Measurements from ENCODE around the gene ARSI. TPM values are rescaled to one million over a fixed set of nuclear protein-coding genes. Genes with fewer than 3 reads are reported as not detected.

Gene ARSI
- total and polyA plus RNA-seq, 2 donors (not counting 3 experiments of a cell fraction or from before 2014, with no cell fraction given): 0.17 to 0.20 TPM

- Histone ChIP-seq H3K4me1 (ENCODE audit: control insufficient read depth, extremely low read depth, insufficient read depth, low read length) (no peaks in the 10 kb centered on the region), H3K79me2 (ENCODE audit: control insufficient read depth, insufficient read depth, low read length) (no peaks in the 10 kb centered on the region), H4K20me1 (replicated peaks; ENCODE audit: control insufficient read depth, extremely low read depth, insufficient read depth, low read length) (no peaks in the 10 kb centered on the region), H3K9ac (replicated peaks; ENCODE audit: extremely low read depth, insufficient read depth, low read length) (no peak overlapping the region), H2AFZ (ENCODE audit: low read depth, low read length) (no peak overlapping the region), H3K4me2 (ENCODE audit: insufficient read depth, low read length) (no peak overlapping the region), H3K9me1 (replicated peaks; ENCODE audit: control insufficient read depth, extremely low read depth, insufficient read depth, low read length) (no peaks in the 10 kb centered on the region), H3K4me3 (replicated peaks in 1 of 3; ENCODE audit: insufficient read depth in 1 of 3, low read depth in 1 of 3, low read length in 3 of 3) (no peak overlapping the region), H3K27ac (ENCODE audit: insufficient read depth, low read depth, low read length) (no peak overlapping the region), H3K36me3 (ENCODE audit: control insufficient read depth in 2 of 2, extremely low read depth in 1 of 2, insufficient read depth in 2 of 2, low read length in 2 of 2) (no peaks in the 10 kb centered on the region), H3K27me3 (ENCODE audit: control insufficient read depth in 2 of 2, insufficient read depth in 2 of 2, low read length in 2 of 2) (peaks cover 33 to 41% of the 10 kb centered on the region in 2 experiments), H3K9me3 (replicated peaks; ENCODE audit: control insufficient read depth, insufficient read depth, low read length) (no peaks in the 10 kb centered on the region)
- dilution Hi-C loops (cut with MboI; ENCODE audit: extremely low pct_ligation_motif_present, low sequenced_read_pairs): no loop called here
- ChIA-PET POLR2A (interaction anchor here (0.6 kb wide), 1 partner anchor 13 kb away, joined by 5 read pairs; no protein-coding TSS in a partner anchor), CTCF (interaction anchor here (0.9 to 1.0 kb wide), 2 partner anchors 10 to 46 kb away, joined by 3 to 5 read pairs; no protein-coding TSS in a partner anchor)
- FAIRE-seq (no peak), DNase-seq (ENCODE audit: low read depth, low spot score) (no peak)
- no TSS peak for BruUV-seq (replicated peaks)
- TF ChIP-seq FOS (IDR thresholded peaks at IDR 0.05; ENCODE audit: borderline replicate concordance, insufficient read depth, low read length) (no peak), CTCF (IDR thresholded peaks at IDR 0.05; ENCODE audit: extremely low read depth in 1 of 2, insufficient read depth in 1 of 2, low read depth in 1 of 2, low read length in 2 of 2) (no peak), POLR2AphosphoS5 (IDR thresholded peaks at IDR 0.05; ENCODE audit: insufficient read depth, low read depth, low read length) (no peak), MAX (IDR thresholded peaks at IDR 0.05; ENCODE audit: insufficient read depth, insufficient read length) (no peak), POLR2A (IDR thresholded peaks at IDR 0.05; ENCODE audit: low read depth, low read length) (no peak), JUN (IDR thresholded peaks at IDR 0.05; ENCODE audit: borderline replicate concordance, insufficient read depth, insufficient read length, low read depth) (no peak), GATA2 (IDR thresholded peaks at IDR 0.05; ENCODE audit: insufficient read depth, insufficient read length, low read depth, low read length) (no peak), MYC (IDR thresholded peaks at IDR 0.05; ENCODE audit: low read depth, low read length) (no peak), EZH2 (IDR thresholded peaks at IDR 0.05; ENCODE audit: borderline replicate concordance, low read depth, low read length, severe bottlenecking) (no peak)
- intact Hi-C loops (cut with micrococcal nuclease): no loop called here
Observed at GRCh38 chr5:150305095-150305494, 2.4 kb upstream of the ARSI start.

Data from endothelial cell of umbilical vein (primary cell).